ENCODE data around the gene FOCAD.
"Not testable (repeated sequence)": the region's sequence is repeated elsewhere in the genome, so short reads cannot be mapped to it uniquely, and the experiment has no call there.

FOCAD gene

DNA sequence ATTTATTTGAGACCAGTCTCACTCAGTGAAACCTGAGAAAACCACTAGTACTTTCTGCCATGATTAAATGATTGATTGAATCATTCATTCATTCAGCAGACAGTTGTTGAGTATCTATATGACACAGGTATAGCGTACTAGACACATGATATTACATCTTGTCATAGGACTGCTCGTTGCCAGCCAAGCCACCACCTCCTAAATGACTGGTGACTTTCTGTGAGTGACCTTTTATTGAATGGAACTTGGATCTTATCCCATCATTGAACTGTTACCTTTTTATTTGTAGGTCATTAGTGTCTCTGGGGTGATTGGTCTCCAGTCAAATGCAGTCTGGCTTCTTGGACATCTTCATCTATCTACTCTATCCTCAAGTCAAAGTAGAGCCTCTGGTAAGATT is 266.6 kb downstream of the FOCAD start:
- TF ChIP-seq, protein P1, sequence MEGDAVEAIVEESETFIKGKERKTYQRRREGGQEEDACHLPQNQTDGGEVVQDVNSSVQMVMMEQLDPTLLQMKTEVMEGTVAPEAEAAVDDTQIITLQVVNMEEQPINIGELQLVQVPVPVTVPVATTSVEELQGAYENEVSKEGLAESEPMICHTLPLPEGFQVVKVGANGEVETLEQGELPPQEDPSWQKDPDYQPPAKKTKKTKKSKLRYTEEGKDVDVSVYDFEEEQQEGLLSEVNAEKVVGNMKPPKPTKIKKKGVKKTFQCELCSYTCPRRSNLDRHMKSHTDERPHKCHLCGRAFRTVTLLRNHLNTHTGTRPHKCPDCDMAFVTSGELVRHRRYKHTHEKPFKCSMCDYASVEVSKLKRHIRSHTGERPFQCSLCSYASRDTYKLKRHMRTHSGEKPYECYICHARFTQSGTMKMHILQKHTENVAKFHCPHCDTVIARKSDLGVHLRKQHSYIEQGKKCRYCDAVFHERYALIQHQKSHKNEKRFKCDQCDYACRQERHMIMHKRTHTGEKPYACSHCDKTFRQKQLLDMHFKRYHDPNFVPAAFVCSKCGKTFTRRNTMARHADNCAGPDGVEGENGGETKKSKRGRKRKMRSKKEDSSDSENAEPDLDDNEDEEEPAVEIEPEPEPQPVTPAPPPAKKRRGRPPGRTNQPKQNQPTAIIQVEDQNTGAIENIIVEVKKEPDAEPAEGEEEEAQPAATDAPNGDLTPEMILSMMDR (IDR thresholded peaks at IDR 0.05; ENCODE audit: low read length, missing control alignments): no peak
- H3K4me3 ChIP-seq (replicated peaks; ENCODE audit: low read depth, low read length): no peak overlapping the region
- no peak for DNase-seq (ENCODE audit: low read depth)

DNA sequence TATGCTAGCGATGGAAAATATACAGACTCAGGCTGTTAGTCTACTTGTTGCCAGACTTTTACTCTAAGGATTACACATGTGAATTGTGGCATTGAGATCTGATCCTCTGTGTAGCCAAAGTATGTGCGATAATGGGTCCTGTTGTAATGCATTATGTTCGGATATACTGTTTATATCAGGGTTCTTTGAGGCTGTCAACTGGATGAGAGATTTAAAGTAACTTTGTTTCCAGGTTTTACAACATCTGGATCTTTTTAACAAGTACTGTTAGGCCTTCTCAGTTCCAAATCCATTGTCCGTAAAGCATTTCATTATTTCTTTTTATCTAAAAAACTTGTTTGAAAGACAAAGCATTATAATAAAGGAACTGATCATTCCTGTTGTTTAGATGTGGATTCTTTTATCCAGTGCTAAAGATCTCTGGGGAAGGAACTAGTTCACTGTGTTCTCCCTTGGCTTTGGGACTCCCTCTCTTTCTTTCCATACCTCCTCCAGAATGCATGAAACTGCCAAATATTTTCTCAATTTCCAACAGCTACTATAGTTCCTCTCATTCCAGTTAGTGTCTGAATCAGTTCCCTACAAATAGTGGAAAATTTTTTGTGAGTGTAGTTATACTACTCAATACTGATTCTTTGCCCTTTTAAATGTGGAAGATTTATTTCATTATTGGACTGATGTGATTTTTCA is 278.6 kb downstream of the FOCAD start:
- no peak for DNase-seq (ENCODE audit: low read depth)
- TF ChIP-seq, protein P1 (IDR thresholded peaks at IDR 0.05; ENCODE audit: low read length, missing control alignments): no peak
- H3K4me3 ChIP-seq (replicated peaks; ENCODE audit: low read depth, low read length): no peak overlapping the region

GRCh38 chr9:20972684-20973083 is 288.6 kb downstream of the FOCAD start:
- TF ChIP-seq, protein P1 (IDR thresholded peaks at IDR 0.05; ENCODE audit: low read length, missing control alignments): no peak
- H3K4me3 ChIP-seq (replicated peaks; ENCODE audit: low read depth, low read length): no peak overlapping the region
- no peak for DNase-seq (ENCODE audit: low read depth)

- not testable (repeated sequence) for H3K4me3 ChIP-seq (replicated peaks; ENCODE audit: low read depth, low read length); DNase-seq (ENCODE audit: low read depth)
These were observed 289.3 kb downstream of the FOCAD start for GRCh38 chr9:20973246-20973947.

- not testable (repeated sequence) for DNase-seq (ENCODE audit: low read depth)
These were observed 290.3 kb downstream of the FOCAD start for GRCh38 chr9:20974191-20974938.

GRCh38 chr9:20978249-20978648 is 294.2 kb downstream of the FOCAD start:
- no peak overlapping the region for H3K4me3 ChIP-seq (replicated peaks; ENCODE audit: low read depth, low read length)
- no peak for DNase-seq (ENCODE audit: low read depth)
- TF ChIP-seq, protein P1 (IDR thresholded peaks at IDR 0.05; ENCODE audit: low read length, missing control alignments): no peak

More at GRCh38 chr9:20974191-20974938, 290.3 kb downstream of the FOCAD start:
- H3K4me3 ChIP-seq (replicated peaks; ENCODE audit: low read depth, low read length): not testable (repeated sequence)

DNA sequence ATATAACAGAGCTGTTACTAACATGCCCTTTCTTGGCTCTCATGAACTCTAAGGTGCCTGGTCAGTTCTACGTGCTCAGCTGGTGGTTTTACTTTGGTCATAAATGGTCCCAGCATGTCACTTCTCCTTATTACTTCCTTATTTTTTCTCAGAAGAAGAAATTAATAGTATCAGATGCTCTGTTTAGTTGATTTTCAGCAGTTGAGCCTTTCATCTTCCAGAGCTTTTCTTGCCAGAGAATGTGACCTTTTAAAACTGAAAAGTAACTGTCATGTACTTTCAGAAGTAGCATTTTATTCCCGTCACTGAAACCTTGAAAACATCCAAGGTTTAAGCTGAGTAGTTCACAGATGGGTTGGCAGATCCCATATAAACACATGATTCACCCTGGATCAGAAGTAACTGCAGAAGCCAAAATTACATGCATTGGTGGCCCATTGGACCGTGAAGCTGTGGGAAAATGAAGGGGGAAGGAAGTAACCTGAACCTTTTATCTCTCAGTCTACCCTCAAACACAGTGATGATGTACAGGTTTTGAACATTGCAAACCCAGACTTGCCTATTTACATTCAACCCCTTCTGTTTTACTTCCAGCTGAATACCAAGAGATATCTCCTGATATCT is 296.9 kb downstream of the FOCAD start:
- H3K4me3 ChIP-seq (replicated peaks; ENCODE audit: low read depth, low read length): no peak overlapping the region
- TF ChIP-seq, protein P1 (IDR thresholded peaks at IDR 0.05; ENCODE audit: low read length, missing control alignments): no peak
- peak; percentile 52 for DNase-seq (ENCODE audit: low read depth)

All from fibroblast of pulmonary artery (primary cell).